Fibroblast of skin of abdomen (primary cell): Measurements from ENCODE around the gene KIRREL1. TPM values are rescaled to one million over a fixed set of nuclear protein-coding genes. Genes with fewer than 3 reads are reported as not detected.
A peak's percentile ranks its signal among the peaks of the same experiment; 100 is the strongest.

ENCODE experiments used
- DNase-seq: peaks from one replicate; pipeline ENCODE4 v3.0.0-alpha.2; 2013
- polyA plus RNA-seq, 2 experiments: library from polyadenylated mRNA; unstranded; fragments of 120-200 nt; gene quantifications; one replicate each; pipeline ENCODE4 v1.2.1, GENCODE V29; 2013; ENCODE audit not compliant: insufficient read length in 2 of 2

KIRREL1 gene
- polyA plus RNA-seq (2013, experiment 1 of 2; ENCODE audit: insufficient read length), result 108 TPM
- polyA plus RNA-seq (2013, experiment 2 of 2; ENCODE audit: insufficient read length), result 104 TPM

GRCh38 chr1:157993147-157993917 is at the start of gene KIRREL1:
KIRREL1 (plus strand) TSS chr1:157993645; CDS start chr1:157993677, 32 bp downstream.
- DNase-seq, result peak; percentile 81

- no peak for DNase-seq
These were observed 48.7 kb upstream of the KIRREL1 start for GRCh38 chr1:157944663-157945280.

- peak; percentile 36 for DNase-seq
These were observed 45.0 kb upstream of the KIRREL1 start for GRCh38 chr1:157948312-157949073.

GRCh38 chr1:157949074-157949354 is 44.4 kb upstream of the KIRREL1 start:
- DNase-seq, result no peak

- DNase-seq, result no peak
These were observed 42.2 kb upstream of the KIRREL1 start for GRCh38 chr1:157951230-157951629.

GRCh38 chr1:157952601-157953000 is 40.8 kb upstream of the KIRREL1 start:
- no peak for DNase-seq

- DNase-seq, result no peak
These were observed 38.2 kb upstream of the KIRREL1 start for GRCh38 chr1:157955221-157955620.

- no peak for DNase-seq
These were observed 37.6 kb upstream of the KIRREL1 start for GRCh38 chr1:157955857-157956256.

GRCh38 chr1:157956732-157957131 is 36.7 kb upstream of the KIRREL1 start:
- DNase-seq, result no peak

GRCh38 chr1:157958263-157958662 is 35.2 kb upstream of the KIRREL1 start:
- DNase-seq, result no peak

GRCh38 chr1:157959750-157960149 is 33.7 kb upstream of the KIRREL1 start:
- DNase-seq, result no peak

- DNase-seq, result no peak
These were observed 32.7 kb upstream of the KIRREL1 start for GRCh38 chr1:157960773-157961172.

GRCh38 chr1:157961805-157962762 is 31.4 kb upstream of the KIRREL1 start:
- DNase-seq, result peak; percentile 70

GRCh38 chr1:157963713-157964112 is 29.7 kb upstream of the KIRREL1 start:
- peak; percentile 69 for DNase-seq

- no peak for DNase-seq
These were observed 27.9 kb upstream of the KIRREL1 start for GRCh38 chr1:157965584-157965983.

GRCh38 chr1:157966031-157966537 is 27.4 kb upstream of the KIRREL1 start:
- peak; percentile 90 for DNase-seq

- no peak for DNase-seq
These were observed 26.2 kb upstream of the KIRREL1 start for GRCh38 chr1:157967205-157967604.

- DNase-seq, result peak; percentile 79
These were observed 24.9 kb upstream of the KIRREL1 start for GRCh38 chr1:157968508-157968907.

GRCh38 chr1:157968946-157969345 is 24.5 kb upstream of the KIRREL1 start:
- peak; percentile 94 for DNase-seq

- peak; percentile 85 for DNase-seq
These were observed 23.6 kb upstream of the KIRREL1 start for GRCh38 chr1:157969697-157970485.

- DNase-seq, result no peak
These were observed 21.7 kb upstream of the KIRREL1 start for GRCh38 chr1:157971769-157972168.
